ENCODE data around the gene KIR3DL2.
"Not testable (repeated sequence)": the region's sequence is repeated elsewhere in the genome, so short reads cannot be mapped to it uniquely, and the experiment has no call there.

KIR3DL2 gene

DNA sequence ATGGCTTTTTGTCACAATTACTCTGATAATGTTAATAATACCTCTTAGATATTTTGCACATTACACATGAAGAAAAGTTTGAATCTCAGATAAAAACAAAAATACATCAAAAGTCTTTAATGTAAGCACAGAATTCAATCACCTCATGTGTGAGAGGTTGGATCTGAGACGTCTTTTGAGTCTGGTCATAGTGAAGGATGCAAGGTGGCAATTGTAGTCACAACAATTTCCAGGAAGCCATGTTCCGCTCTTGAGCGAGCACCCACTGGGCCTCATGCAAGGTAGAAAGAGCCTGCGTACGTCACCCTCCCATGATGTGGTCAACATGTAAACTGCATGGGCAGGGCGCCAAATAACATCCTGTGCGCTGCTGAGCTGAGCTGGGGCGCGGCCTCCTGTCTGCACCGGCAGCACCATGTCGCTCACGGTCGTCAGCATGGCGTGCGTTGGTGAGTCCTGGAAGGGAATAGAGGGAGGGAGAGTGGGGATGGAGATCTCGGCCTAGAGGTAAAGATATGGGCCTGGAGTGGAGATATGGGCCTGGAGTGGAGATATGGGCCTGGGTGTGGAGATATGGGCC, at the start of gene KIR3DL2:
TSS of gene KIR3DL2 (plus strand) at position 383 of the 580 bp plus-strand sequence. CDS start at position 416, 33 bp downstream.
- not testable (repeated sequence) for H3K9me3 ChIP-seq (ENCODE audit: insufficient read depth, low read length, severe bottlenecking); H3K36me3 ChIP-seq (ENCODE audit: insufficient read depth, low read length); DNase-seq; H3K9ac ChIP-seq (ENCODE audit: low read depth, low read length); H3K4me2 ChIP-seq (ENCODE audit: insufficient read depth, low read length); H2AFZ ChIP-seq (ENCODE audit: low read depth, low read length); H3K4me3 ChIP-seq (ENCODE audit: low read depth in 1 of 2, low read length in 2 of 2); H4K20me1 ChIP-seq (ENCODE audit: insufficient read depth, low read length); H3K4me1 ChIP-seq (ENCODE audit: insufficient read depth, low read length); ATAC-seq (ENCODE audit: insufficient read depth, low read depth); H3K79me2 ChIP-seq (ENCODE audit: insufficient read depth, low read length); H3K27ac ChIP-seq (ENCODE audit: low read length); H3K27me3 ChIP-seq (ENCODE audit: insufficient read depth, low read length, poor library complexity)

DNA sequence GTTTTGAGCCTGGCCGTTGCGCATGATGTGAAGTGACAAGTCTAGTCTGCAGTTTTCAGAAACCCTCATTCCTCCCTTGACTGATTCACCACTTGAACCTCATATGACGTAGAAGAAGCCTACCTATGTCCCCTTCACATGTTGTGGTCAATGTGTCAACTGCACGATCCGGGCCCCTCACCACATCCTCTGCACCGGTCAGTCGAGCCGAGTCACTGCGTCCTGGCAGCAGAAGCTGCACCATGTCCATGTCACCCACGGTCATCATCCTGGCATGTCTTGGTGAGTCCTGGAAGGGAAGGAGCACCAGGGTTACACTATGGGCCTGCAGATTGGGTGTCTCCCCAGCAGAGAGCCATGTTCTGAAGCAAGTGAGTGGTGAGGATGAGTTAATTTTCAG, 46.8 kb upstream of the KIR3DL2 start, which contains the start of gene KIR2DL4:
TSS of gene KIR2DL4 (plus strand) at position 201 of the 400 bp plus-strand sequence. CDS start at position 243, 42 bp downstream.
- no peak for ATAC-seq (ENCODE audit: insufficient read depth, low read depth)
- H4K20me1 ChIP-seq (ENCODE audit: insufficient read depth, low read length): no peaks in the 10 kb centered on the region
- no peak within 1 kb of the TSS for H3K9ac ChIP-seq (ENCODE audit: low read depth, low read length)
- no peak within 1 kb of the TSS for H2AFZ ChIP-seq (ENCODE audit: low read depth, low read length)
- H3K27ac ChIP-seq (ENCODE audit: low read length): no peak within 1 kb of the TSS
- no peaks in the 10 kb centered on the region for H3K4me1 ChIP-seq (ENCODE audit: insufficient read depth, low read length)
- H3K79me2 ChIP-seq (ENCODE audit: insufficient read depth, low read length): no peaks in the 10 kb centered on the region
- H3K4me3 ChIP-seq (ENCODE audit: low read depth in 1 of 2, low read length in 2 of 2): no peak within 1 kb of the TSS
- H3K4me2 ChIP-seq (ENCODE audit: insufficient read depth, low read length): no peak within 1 kb of the TSS
- H3K27me3 ChIP-seq (ENCODE audit: insufficient read depth, low read length, poor library complexity): no peaks in the 10 kb centered on the region
- DNase-seq: no peak
- TF ChIP-seq EZH2 (IDR thresholded peaks at IDR 0.05; ENCODE audit: borderline replicate concordance, low read depth, low read length, severe bottlenecking): no peak
- TF ChIP-seq, protein P1, sequence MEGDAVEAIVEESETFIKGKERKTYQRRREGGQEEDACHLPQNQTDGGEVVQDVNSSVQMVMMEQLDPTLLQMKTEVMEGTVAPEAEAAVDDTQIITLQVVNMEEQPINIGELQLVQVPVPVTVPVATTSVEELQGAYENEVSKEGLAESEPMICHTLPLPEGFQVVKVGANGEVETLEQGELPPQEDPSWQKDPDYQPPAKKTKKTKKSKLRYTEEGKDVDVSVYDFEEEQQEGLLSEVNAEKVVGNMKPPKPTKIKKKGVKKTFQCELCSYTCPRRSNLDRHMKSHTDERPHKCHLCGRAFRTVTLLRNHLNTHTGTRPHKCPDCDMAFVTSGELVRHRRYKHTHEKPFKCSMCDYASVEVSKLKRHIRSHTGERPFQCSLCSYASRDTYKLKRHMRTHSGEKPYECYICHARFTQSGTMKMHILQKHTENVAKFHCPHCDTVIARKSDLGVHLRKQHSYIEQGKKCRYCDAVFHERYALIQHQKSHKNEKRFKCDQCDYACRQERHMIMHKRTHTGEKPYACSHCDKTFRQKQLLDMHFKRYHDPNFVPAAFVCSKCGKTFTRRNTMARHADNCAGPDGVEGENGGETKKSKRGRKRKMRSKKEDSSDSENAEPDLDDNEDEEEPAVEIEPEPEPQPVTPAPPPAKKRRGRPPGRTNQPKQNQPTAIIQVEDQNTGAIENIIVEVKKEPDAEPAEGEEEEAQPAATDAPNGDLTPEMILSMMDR (IDR thresholded peaks at IDR 0.05; ENCODE audit: borderline replicate concordance, extremely low read depth, low read length, poor library complexity, severe bottlenecking): no peak
- no peaks in the 10 kb centered on the region for H3K36me3 ChIP-seq (ENCODE audit: insufficient read depth, low read length)
- no peaks in the 10 kb centered on the region for H3K9me3 ChIP-seq (ENCODE audit: insufficient read depth, low read length, severe bottlenecking)

DNA sequence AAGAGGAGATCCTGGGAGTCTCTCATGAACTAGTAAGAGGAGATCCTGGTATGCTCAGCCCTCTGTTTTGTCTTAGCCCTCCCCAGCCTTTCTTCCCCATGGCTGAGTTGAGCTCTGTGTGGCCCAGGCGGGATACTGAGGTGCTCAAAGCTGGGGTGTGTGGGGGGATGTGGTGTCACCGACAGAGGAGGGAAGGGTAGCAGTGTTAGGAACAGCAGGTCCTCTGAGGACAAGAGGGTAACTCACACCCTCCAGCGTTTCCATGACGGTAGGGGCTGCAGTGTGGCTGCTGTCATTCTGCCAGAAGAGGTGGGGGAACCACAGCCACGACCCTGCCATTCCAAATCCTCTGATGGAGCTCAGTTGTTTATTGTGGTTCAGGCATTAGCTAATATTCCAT, 46.1 kb upstream of the KIR3DL2 start:
- Histone ChIP-seq H2AFZ (ENCODE audit: low read depth, low read length) (no peak overlapping the region), H3K4me2 (ENCODE audit: insufficient read depth, low read length) (no peak overlapping the region), H3K27me3 (ENCODE audit: insufficient read depth, low read length, poor library complexity) (no peaks in the 10 kb centered on the region), H4K20me1 (ENCODE audit: insufficient read depth, low read length) (no peaks in the 10 kb centered on the region), H3K27ac (ENCODE audit: low read length) (no peak overlapping the region), H3K36me3 (ENCODE audit: insufficient read depth, low read length) (no peaks in the 10 kb centered on the region), H3K9ac (ENCODE audit: low read depth, low read length) (no peak overlapping the region), H3K4me3 (ENCODE audit: low read depth in 1 of 2, low read length in 2 of 2) (no peak overlapping the region), H3K79me2 (ENCODE audit: insufficient read depth, low read length) (no peaks in the 10 kb centered on the region), H3K4me1 (ENCODE audit: insufficient read depth, low read length) (no peaks in the 10 kb centered on the region), H3K9me3 (ENCODE audit: insufficient read depth, low read length, severe bottlenecking) (no peaks in the 10 kb centered on the region)
- DNase-seq (no peak), ATAC-seq (ENCODE audit: insufficient read depth, low read depth) (no peak)
- TF ChIP-seq, protein P1 (IDR thresholded peaks at IDR 0.05; ENCODE audit: borderline replicate concordance, extremely low read depth, low read length, poor library complexity, severe bottlenecking): no peak
- TF ChIP-seq EZH2 (IDR thresholded peaks at IDR 0.05; ENCODE audit: borderline replicate concordance, low read depth, low read length, severe bottlenecking): no peak

DNA sequence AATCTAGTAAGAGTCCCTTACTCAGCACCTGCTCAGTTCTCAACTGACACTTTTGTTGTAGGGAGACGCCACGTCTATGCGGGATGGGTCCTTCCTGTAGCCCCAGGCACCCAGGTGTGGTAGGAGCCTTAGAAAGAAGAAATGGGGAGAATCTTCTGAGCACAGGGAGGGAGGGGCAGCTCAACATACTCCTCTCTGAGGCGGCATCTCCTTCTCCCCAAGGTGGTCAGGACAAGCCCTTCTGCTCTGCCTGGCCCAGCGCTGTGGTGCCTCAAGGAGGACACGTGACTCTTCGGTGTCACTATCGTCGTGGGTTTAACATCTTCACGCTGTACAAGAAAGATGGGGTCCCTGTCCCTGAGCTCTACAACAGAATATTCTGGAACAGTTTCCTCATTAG, 45.7 kb upstream of the KIR3DL2 start:
- no peak overlapping the region for H3K9ac ChIP-seq (ENCODE audit: low read depth, low read length)
- H3K36me3 ChIP-seq (ENCODE audit: insufficient read depth, low read length): no peaks in the 10 kb centered on the region
- DNase-seq (no peak), ATAC-seq (ENCODE audit: insufficient read depth, low read depth) (no peak)
- H3K9me3 ChIP-seq (ENCODE audit: insufficient read depth, low read length, severe bottlenecking): no peaks in the 10 kb centered on the region
- no peak for TF ChIP-seq EZH2 (IDR thresholded peaks at IDR 0.05; ENCODE audit: borderline replicate concordance, low read depth, low read length, severe bottlenecking)
- TF ChIP-seq, protein P1 (IDR thresholded peaks at IDR 0.05; ENCODE audit: borderline replicate concordance, extremely low read depth, low read length, poor library complexity, severe bottlenecking): no peak
- H3K4me1 ChIP-seq (ENCODE audit: insufficient read depth, low read length): no peaks in the 10 kb centered on the region
- H3K4me3 ChIP-seq (ENCODE audit: low read depth in 1 of 2, low read length in 2 of 2): no peak overlapping the region
- no peaks in the 10 kb centered on the region for H4K20me1 ChIP-seq (ENCODE audit: insufficient read depth, low read length)
- H3K27ac ChIP-seq (ENCODE audit: low read length): no peak overlapping the region
- no peaks in the 10 kb centered on the region for H3K27me3 ChIP-seq (ENCODE audit: insufficient read depth, low read length, poor library complexity)
- H3K79me2 ChIP-seq (ENCODE audit: insufficient read depth, low read length): no peaks in the 10 kb centered on the region
- no peak overlapping the region for H2AFZ ChIP-seq (ENCODE audit: low read depth, low read length)
- H3K4me2 ChIP-seq (ENCODE audit: insufficient read depth, low read length): no peak overlapping the region
